OCI-M2 (cell line): ENCODE results near the gene GPR26.

Source experiments
- DNase-seq: peaks from one replicate; lab custom pipeline; 2025; ENCODE audit not compliant: unreplicated experiment; lab: John Stamatoyannopoulos, UW

GPR26 gene

GRCh38 chr10:123666318-123667236 lies at the start of gene GPR26:
GPR26 (plus strand) TSS chr10:123666355; CDS start chr10:123666408, 53 bp downstream.
- no peak for DNase-seq

DNA sequence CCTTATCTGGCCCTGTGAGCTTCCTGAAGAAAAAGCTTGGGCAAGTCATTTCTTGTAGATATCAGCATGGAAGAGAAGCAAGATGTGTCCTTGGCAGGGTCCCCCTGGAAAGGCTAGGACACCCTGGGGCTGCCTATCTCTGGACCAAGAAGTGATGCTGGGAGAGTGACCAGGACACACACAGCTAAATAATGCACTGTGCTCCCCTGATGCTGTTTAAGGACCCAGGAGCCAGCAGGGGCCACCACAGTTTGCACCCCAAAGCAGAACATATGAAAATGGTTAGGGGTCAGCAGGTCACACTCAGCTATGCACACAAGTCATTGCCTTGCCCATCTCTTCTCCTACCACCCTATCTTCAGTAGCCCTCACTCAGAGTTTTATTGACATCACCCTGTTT lies 47.9 kb upstream of the GPR26 start:
- DNase-seq = no peak

GRCh38 chr10:123619067-123619855 lies 46.9 kb upstream of the GPR26 start:
- DNase-seq = no peak

DNA sequence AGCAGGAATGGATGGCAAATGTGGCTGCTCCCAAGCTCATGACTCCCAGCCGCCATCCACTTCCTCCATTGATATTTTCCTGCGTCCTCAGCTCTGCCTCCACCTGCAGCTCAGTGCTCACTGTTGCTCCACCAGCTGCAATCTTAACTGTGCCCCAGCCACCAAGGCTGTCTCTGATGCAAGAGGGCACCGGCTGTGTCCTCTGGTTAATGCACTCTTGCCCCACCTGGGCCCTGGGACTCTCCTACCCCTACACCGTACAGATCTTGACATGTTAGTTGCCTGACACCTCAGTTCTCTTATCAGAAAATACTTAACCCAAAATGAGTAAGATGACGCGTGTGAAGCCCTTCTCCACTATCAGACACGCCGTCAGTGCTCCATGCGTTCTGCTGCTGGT lies 45.5 kb upstream of the GPR26 start:
- DNase-seq = no peak

- DNase-seq = no peak
Observed at GRCh38 chr10:123621492-123621891, 44.7 kb upstream of the GPR26 start.

DNA sequence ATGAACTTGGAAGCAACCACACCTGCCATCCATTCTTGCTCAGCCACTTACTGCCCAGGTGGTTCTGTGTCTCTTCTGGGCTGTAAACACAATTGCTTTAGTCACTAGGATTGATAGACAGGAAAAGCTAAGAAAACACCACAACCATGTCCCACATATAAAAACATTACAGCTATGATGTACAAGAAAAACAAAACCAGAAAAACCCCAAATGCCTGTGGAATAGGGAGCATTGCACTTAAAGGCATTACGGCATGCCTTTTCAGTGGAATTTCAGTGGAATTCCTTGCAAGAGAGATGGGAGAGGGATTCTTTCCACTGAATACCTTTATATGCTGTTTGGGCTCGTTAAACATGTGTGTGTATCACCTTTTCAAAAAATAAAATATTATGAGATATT lies 44.2 kb upstream of the GPR26 start:
- no peak for DNase-seq

DNA sequence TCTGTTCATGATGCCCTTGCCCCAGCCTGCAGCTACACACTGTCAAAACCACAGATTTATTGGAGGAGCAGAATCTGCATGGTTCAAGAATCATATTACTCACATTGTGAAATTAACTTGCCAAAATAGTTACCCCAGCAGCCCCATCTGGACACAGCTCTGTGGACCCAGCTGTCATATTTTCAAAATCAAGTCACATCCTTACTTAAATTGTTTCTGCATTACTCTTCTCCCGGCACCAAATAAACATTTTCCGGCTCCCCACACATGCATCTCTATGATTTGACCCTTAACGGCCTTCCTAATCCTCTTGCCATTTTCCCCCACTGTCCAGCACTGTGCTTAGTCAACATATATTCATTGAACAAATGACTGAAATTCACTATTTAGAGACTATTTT lies 43.8 kb upstream of the GPR26 start:
- DNase-seq = no peak

DNA sequence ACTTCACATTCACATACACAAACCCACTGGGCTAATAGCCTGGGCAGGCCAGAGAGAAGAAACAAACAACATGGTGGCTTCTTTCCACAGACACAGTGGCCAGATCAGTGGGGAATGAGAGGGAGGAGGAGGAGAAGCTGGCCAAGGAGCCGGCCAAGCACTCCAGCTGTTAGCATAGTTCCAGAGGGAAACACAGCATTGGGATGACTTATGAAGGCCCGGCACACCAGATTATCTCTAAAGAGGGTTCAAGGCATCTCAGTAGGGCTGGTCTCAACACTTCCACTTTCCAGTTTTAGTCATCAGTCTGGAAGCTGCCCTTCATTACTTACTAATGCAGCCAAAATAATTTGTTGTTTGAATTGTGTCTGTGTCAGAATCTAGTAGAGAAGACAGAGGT lies 42.1 kb upstream of the GPR26 start:
- DNase-seq = no peak

GRCh38 chr10:123633106-123633505 lies 33.0 kb upstream of the GPR26 start:
- DNase-seq = no peak

DNA sequence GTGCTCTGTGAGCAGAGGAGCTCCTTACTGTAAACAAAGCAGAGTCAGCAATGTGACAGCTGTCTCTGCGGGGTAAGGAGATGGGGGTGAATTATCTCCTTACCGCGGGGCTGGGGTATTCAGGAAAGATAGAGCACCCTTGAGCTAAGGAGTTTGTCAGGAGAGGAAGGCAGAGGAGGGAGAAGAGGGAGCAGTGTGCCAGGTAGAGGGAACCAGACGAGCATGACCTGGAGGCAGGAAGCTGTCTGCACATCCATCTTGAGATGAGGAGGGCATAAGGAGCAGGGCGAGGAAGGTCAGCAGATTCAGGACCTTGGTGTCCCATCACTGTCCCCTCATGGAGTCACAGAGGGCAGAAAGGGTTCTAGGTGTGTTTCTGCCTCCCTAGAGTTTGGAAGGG lies 32.5 kb upstream of the GPR26 start:
- DNase-seq = no peak

- DNase-seq = no peak
Observed at GRCh38 chr10:123634221-123634620, 31.9 kb upstream of the GPR26 start.

DNA sequence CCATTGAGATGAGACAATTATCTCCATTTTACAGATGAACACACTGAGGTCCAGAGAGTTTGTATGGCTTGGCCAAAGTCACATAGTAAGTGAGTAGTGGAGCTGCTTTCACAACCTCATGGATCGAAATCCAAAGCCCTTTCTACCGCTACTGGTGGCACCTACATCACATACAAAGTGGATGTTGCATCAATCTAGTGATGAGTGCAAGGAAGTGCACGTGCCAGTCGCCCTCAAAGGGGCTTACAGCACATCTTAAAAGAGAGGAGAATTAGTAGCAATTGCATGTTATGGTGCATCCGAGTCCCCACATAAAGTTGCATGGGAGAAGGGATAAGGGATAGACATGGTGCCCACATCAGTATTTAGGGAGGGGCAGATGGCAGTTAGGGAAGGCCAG lies 31.0 kb upstream of the GPR26 start:
- DNase-seq = no peak

- no peak for DNase-seq
Observed at GRCh38 chr10:123635745-123636144, 30.4 kb upstream of the GPR26 start.

DNA sequence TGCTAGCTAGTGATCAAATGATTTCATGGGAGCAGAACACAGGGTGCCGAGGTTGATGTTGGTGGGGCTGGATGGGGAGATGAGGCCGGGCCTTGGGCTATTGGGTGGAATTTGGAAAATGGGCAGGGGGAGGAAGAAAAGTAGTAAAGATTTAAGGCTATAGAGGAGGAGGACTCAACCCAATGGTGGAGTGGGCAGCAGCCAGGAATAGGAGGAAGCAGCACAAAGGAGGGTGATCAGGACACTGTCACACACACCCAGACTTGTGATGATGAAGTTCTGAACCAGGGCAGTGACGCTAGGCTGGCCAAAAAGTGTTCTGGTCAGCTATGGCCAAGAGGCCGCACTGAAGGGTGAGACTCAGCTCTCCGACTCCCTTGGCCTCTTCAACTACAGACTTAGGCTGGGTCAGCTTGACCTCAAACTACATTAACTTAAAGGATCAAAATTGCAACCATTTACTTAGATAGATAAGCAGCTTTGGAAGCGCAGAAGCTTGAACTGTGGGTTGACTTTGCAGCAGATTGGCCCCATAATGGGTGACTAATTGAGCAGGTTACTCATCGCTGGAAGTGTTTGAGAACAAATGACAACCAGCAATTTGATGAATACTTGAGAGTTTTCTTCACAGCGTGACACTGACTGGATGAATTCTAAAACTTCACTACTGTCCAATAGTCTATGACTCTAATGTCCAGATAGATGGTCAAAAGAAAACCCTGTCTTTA lies 29.4 kb upstream of the GPR26 start:
- DNase-seq = no peak

DNA sequence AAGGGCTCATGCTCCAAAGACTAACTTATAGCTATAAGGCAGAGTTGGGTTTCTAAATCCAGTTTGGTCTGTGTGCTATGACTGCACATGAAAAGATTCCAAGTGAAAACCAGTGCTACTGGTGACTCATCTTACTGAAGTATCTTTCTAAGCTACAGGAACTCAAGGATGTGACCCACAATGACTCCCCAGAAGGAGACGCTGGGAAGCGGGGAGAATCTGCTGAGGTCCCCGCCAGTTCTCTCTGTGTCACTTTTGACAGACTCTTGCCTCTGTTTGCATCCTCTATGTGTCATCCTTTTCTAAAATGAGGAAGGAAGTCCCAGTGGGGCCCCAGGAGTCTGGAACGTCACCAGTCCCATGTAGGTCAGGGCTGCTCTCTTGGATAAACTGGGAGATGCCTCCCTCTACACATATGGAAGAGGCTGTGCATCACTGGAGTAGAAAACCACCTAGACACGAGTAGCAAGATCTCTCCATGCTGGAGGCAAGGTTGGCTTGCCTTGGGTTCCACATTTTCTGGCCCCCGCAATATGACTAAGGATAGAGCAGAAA lies 28.8 kb upstream of the GPR26 start:
- DNase-seq = no peak

GRCh38 chr10:123639131-123639530 lies 27.0 kb upstream of the GPR26 start:
- no peak for DNase-seq

DNA sequence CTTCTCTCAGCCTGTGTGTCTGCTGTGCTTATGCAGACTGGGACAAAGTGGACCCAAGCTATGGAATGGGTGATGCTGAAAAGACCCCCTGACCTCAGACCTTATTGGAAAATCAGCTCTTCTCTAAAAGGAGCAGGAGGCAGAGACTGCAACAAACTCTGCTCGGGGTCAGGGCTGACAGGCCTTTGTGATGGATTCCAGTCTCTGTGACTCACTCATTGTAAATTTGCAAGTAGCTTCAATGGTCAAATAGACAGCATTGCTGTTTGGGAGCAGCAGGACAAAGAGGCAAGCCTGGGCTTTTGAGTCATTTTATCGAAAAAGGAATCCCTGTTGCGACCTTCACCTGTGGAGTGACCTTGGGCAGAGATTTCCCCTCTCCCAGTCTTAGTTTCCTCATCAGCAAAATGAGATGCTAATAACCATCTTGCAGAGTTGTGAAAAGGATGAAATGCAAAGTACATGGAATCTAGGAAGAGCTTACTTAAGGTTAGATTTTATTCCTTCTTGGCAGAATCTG lies 26.1 kb upstream of the GPR26 start:
- DNase-seq = no peak

GRCh38 chr10:123642293-123642692 lies 23.9 kb upstream of the GPR26 start:
- DNase-seq = no peak

DNA sequence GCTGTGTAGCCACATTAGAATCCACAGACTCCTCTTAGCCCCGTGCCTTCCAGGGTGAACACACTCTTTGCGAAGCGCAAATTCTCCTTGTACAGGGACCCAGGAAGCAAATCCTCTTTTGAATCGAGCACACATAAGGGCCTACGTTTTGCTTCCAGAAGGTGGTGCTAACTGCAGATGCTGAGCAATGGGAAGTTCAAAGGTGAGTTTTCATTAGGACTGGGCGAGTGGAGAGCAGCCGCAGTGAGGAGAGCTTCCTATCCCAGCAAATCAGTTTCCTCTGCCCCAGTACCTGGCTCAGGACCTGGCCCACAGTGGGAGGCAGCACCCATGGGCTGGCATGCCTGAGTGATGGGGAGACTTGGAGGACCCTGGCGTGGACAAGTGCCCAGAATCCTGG lies 23.5 kb upstream of the GPR26 start:
- no peak for DNase-seq

DNA sequence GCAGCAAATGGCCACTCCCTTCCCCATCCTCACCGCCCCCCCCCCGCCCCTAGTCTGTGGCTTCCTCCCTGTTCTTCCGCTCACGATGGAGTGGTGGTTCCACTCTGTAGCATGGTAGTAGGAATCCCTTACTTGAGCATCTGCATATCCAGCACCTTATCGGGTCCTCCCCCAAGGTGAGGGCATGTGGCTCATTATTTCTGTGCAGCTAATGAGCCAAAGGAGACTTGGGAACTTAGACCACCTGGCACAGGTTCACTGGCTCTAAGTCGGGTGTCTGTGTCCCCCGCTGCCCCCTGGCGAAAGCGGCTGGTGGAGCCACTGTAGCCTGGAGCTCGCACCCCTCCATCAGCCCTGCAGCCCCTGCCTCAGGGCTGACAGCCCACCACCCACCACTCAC lies 22.8 kb upstream of the GPR26 start:
- no peak for DNase-seq

GRCh38 chr10:123645016-123645415 lies 21.1 kb upstream of the GPR26 start:
- no peak for DNase-seq
